ENCODE measurements around the gene CACFD1. TPM values are rescaled to one million over a fixed set of nuclear protein-coding genes. Genes with fewer than 3 reads are reported as not detected.

CACFD1 gene
- total RNA-seq, 2 experiments from 2014 or later, result 3.7 to 3.8 TPM

DNA sequence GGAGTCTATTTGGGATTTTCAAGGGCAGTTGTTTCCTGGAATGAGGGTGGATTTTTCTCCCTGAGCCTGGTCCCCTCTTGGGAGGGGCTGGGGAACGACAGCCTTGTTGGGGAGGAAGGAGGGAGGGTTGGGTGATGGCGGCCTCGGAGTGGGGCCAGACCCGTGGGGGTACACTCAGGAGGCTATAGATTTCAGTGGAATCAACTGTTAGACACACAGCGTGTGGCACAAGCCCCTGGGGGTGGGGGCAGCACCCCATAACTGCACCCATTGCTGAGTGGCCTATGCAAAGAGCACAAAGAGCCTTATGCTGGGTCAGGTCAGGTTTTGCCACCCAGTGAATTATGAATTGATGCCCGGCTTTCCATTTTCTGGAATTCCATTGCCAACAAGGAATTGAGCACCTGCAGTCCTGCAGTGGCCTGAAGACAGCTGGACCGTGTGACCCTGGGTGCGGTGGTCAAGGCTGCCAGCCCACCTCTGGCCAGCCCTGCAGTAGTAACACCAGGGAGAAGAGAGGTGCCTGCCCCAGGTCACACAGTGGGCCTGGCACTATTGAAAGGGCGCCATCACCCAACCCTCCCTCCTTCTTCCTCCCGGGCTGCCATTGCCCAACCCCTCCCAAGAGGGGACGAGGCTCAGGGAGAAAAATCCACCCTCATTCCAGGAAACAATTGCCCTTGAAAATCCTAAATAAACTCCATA is 56.6 kb downstream of the CACFD1 start:
- ChIA-PET POLR2A (no interaction called here), CTCF (no interaction called here)
- H3K9me3 Mint-ChIP-seq, result no peaks in the 10 kb centered on the region
- intact Hi-C loops (cut with DNase I, micrococcal nuclease), result no loop called here
- H3K27ac ChIP-seq (ENCODE audit: low read depth in 1 of 2, low read length in 2 of 2), result no peak overlapping the region
- H3K4me1 ChIP-seq (ENCODE audit: insufficient read depth, low read length), result no peaks in the 10 kb centered on the region
- H3K4me3 Mint-ChIP-seq, result no peak overlapping the region
- H3K27me3 Mint-ChIP-seq, result no peaks in the 10 kb centered on the region
- no peaks in the 10 kb centered on the region for H3K9me3 ChIP-seq (ENCODE audit: control insufficient read depth in 1 of 2, insufficient read depth in 1 of 2, low read length in 2 of 2)
- H3K36me3 Mint-ChIP-seq (ENCODE audit: low read depth), result no peaks in the 10 kb centered on the region
- TF ChIP-seq, protein P1, sequence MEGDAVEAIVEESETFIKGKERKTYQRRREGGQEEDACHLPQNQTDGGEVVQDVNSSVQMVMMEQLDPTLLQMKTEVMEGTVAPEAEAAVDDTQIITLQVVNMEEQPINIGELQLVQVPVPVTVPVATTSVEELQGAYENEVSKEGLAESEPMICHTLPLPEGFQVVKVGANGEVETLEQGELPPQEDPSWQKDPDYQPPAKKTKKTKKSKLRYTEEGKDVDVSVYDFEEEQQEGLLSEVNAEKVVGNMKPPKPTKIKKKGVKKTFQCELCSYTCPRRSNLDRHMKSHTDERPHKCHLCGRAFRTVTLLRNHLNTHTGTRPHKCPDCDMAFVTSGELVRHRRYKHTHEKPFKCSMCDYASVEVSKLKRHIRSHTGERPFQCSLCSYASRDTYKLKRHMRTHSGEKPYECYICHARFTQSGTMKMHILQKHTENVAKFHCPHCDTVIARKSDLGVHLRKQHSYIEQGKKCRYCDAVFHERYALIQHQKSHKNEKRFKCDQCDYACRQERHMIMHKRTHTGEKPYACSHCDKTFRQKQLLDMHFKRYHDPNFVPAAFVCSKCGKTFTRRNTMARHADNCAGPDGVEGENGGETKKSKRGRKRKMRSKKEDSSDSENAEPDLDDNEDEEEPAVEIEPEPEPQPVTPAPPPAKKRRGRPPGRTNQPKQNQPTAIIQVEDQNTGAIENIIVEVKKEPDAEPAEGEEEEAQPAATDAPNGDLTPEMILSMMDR (IDR thresholded peaks at IDR 0.05), result no peak
- DNase-seq (no peak), ATAC-seq (ENCODE audit: poor library complexity) (no peak)
- no peaks in the 10 kb centered on the region for H3K4me1 Mint-ChIP-seq (ENCODE audit: low read depth)
- no peaks in the 10 kb centered on the region for H3K27me3 ChIP-seq (ENCODE audit: control insufficient read depth in 1 of 2, insufficient read depth in 2 of 2, low read length in 2 of 2)
- no peak overlapping the region for H3K4me3 ChIP-seq (ENCODE audit: low read length)
- H3K27ac Mint-ChIP-seq, result no peak overlapping the region
- H3K36me3 ChIP-seq (ENCODE audit: insufficient read depth, low read length), result no peaks in the 10 kb centered on the region

DNA sequence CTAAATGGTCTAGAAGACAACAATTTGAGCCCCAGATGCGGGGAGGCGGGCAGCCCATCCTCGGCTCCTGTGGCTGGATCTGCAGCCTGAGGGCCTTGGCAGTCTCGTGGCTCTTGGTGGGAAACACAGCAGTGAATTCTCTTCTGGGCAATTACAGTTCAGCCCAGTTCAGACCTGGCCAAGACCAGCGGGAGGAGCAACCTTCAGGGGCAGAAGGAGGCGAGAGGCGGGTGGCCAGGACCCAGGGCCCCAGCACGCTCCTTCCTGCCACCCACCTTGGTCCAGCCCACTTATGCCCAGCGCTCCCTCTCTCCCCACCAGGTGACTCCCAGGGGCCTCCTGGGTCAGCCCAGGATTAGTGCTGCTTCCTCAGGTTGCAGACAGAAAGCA is 57.2 kb downstream of the CACFD1 start:
- Histone ChIP-seq H3K36me3 (ENCODE audit: insufficient read depth, low read length) (no peaks in the 10 kb centered on the region), H3K4me1 (ENCODE audit: insufficient read depth, low read length) (no peaks in the 10 kb centered on the region), H3K27me3 (ENCODE audit: control insufficient read depth in 1 of 2, insufficient read depth in 2 of 2, low read length in 2 of 2) (no peaks in the 10 kb centered on the region), H3K9me3 (ENCODE audit: control insufficient read depth in 1 of 2, insufficient read depth in 1 of 2, low read length in 2 of 2) (no peaks in the 10 kb centered on the region), H3K27ac (ENCODE audit: low read depth in 1 of 2, low read length in 2 of 2) (no peak overlapping the region), H3K4me3 (ENCODE audit: low read length) (no peak overlapping the region)
- H3K27ac Mint-ChIP-seq, result no peak overlapping the region
- TF ChIP-seq, protein P1 (IDR thresholded peaks at IDR 0.05), result no peak
- DNase-seq (no peak), ATAC-seq (ENCODE audit: poor library complexity) (no peak)
- CTCF ChIA-PET, result no interaction called here
- no peaks in the 10 kb centered on the region for H3K4me1 Mint-ChIP-seq (ENCODE audit: low read depth)
- no peaks in the 10 kb centered on the region for H3K27me3 Mint-ChIP-seq
- no peak overlapping the region for H3K4me3 Mint-ChIP-seq
- intact Hi-C loops (cut with DNase I, micrococcal nuclease), result no loop called here
- POLR2A ChIA-PET, result no interaction called here
- no peaks in the 10 kb centered on the region for H3K36me3 Mint-ChIP-seq (ENCODE audit: low read depth)
- no peaks in the 10 kb centered on the region for H3K9me3 Mint-ChIP-seq

DNA sequence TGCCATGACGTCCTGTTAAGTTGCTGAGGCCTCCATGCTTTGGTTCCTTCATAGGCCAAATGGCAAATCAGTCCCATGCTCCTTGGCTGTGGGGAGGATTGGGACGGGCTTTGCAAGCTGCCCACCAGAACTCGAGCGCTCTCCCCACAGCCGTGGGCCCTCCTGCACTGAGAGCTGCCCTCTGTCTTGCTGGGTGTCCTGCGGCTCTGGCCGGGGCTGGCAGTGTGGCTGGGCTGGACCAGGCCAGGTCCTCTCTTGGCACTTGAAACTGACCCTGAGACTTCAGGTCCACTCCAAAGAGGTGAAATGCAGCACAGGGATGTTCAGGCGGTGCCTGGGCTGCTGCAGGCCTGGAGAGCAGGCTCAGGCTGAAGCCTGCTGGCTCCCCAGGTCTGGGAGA is 57.9 kb downstream of the CACFD1 start:
- TF ChIP-seq, protein P1 (IDR thresholded peaks at IDR 0.05), result no peak
- intact Hi-C loops (cut with DNase I, micrococcal nuclease), result no loop called here
- ChIA-PET CTCF (no interaction called here), POLR2A (no interaction called here)
- DNase-seq (no peak), ATAC-seq (ENCODE audit: poor library complexity) (no peak)
- Mint-ChIP-seq H3K4me1 (ENCODE audit: low read depth) (no peaks in the 10 kb centered on the region), H3K27me3 (no peaks in the 10 kb centered on the region), H3K36me3 (ENCODE audit: low read depth) (no peaks in the 10 kb centered on the region), H3K27ac (no peak overlapping the region), H3K4me3 (no peak overlapping the region), H3K9me3 (no peaks in the 10 kb centered on the region)
- Histone ChIP-seq H3K27me3 (ENCODE audit: control insufficient read depth in 1 of 2, insufficient read depth in 2 of 2, low read length in 2 of 2) (no peaks in the 10 kb centered on the region), H3K4me1 (ENCODE audit: insufficient read depth, low read length) (no peaks in the 10 kb centered on the region), H3K9me3 (ENCODE audit: control insufficient read depth in 1 of 2, insufficient read depth in 1 of 2, low read length in 2 of 2) (no peaks in the 10 kb centered on the region), H3K4me3 (ENCODE audit: low read length) (no peak overlapping the region), H3K36me3 (ENCODE audit: insufficient read depth, low read length) (no peaks in the 10 kb centered on the region), H3K27ac (ENCODE audit: low read depth in 1 of 2, low read length in 2 of 2) (no peak overlapping the region)

Measured in CD4-positive, alpha-beta T cell (primary cell).